WTC11 (cell line): ENCODE data around the gene MOBP. TPM values are rescaled to one million over a fixed set of nuclear protein-coding genes. Genes with fewer than 3 reads are reported as not detected.

Source experiments
- ATAC-seq: fragments of 200-7000 bp; cut with Tn5 transposase; 2 replicates; pipeline ENCODE4 v1.10.0; 2021; ENCODE audit warnings: mild to moderate bottlenecking, moderate library complexity
- CTCF ChIA-PET: fragments of 300-600 bp; sonication (Branson Sonifier 250); formaldehyde crosslinking; loops from one replicate; lab custom pipeline; 2021; ENCODE audit warnings: antibody characterized with exemption; lab: Charles Lee
- POLR2A ChIA-PET: fragments of 350-600 bp; sonication (Branson Sonifier 250); formaldehyde crosslinking; loops from one replicate; lab custom pipeline; 2021; ENCODE audit warnings: antibody characterized with exemption; lab: Charles Lee
- DNase-seq: peaks from one replicate; pipeline ENCODE4 v3.0.0; 2021; ENCODE audit warnings: low spot score
- H3K27ac Mint-ChIP-seq: 2 replicates; pipeline ENCODE4 v1.8.0; 2021; ENCODE audit warnings: mixed read lengths
- H3K27me3 Mint-ChIP-seq: 2 replicates; pipeline ENCODE4 v1.8.0; 2021; ENCODE audit warnings: low read depth, mild to moderate bottlenecking, moderate library complexity, mixed read lengths
- H3K36me3 Mint-ChIP-seq: 2 replicates; pipeline ENCODE4 v1.8.0; 2021; ENCODE audit warnings: mixed read lengths
- H3K4me1 Mint-ChIP-seq: 2 replicates; pipeline ENCODE4 v1.8.0; 2022; ENCODE audit warnings: mixed read lengths
- H3K4me3 Mint-ChIP-seq: 2 replicates; pipeline ENCODE4 v1.8.0; 2021; ENCODE audit warnings: mild to moderate bottlenecking, moderate library complexity, mixed read lengths
- H3K9me3 Mint-ChIP-seq: 2 replicates; pipeline ENCODE4 v1.8.0; 2021; ENCODE audit warnings: mixed read lengths
- FOXK1 ChIP-seq: sonication (generic); formaldehyde crosslinking; IDR thresholded peaks from 2 replicates; pipeline ENCODE4 v1.8.0; 2022; ENCODE audit warnings: mild to moderate bottlenecking, moderate library complexity, missing genetic modification reagents
- HMGA2 ChIP-seq: fragments of 250-450 bp; sonication (Bioruptor Pico); IDR thresholded peaks from 2 replicates; pipeline ENCODE4 v1.4.0; 2021; ENCODE audit warnings: mild to moderate bottlenecking, moderate library complexity
- IRF1 ChIP-seq: sonication (generic); formaldehyde crosslinking; IDR thresholded peaks from 2 replicates; pipeline ENCODE4 v1.8.0; 2023; ENCODE audit warnings: missing genetic modification reagents
- JAZF1 ChIP-seq: fragments of 250-450 bp; sonication (Bioruptor Pico); IDR thresholded peaks from 2 replicates; pipeline ENCODE4 v1.9.0; 2021; ENCODE audit warnings: moderate library complexity, mild to moderate bottlenecking, inconsistent platforms
- NFE2L1 ChIP-seq: sonication (generic); formaldehyde crosslinking; IDR thresholded peaks from 2 replicates; pipeline ENCODE4 v1.8.1; 2023; ENCODE audit warnings: missing genetic modification reagents
- SMAD3 ChIP-seq: sonication (generic); formaldehyde crosslinking; IDR thresholded peaks from 2 replicates; pipeline ENCODE4 v1.8.0; 2022; ENCODE audit warnings: missing genetic modification reagents, mild to moderate bottlenecking, borderline replicate concordance
- SOX15 ChIP-seq: fragments of 250-450 bp; sonication (Bioruptor Pico); IDR thresholded peaks from 2 replicates; pipeline ENCODE4 v1.9.0; 2021; ENCODE audit warnings: mild to moderate bottlenecking
- STAT6 ChIP-seq: sonication (generic); formaldehyde crosslinking; conservative IDR thresholded peaks from 2 replicates; pipeline ENCODE4 v1.8.1; 2023; ENCODE audit warnings: mild to moderate bottlenecking, low read depth, missing genetic modification reagents, moderate library complexity
- TEAD1 ChIP-seq: sonication (generic); formaldehyde crosslinking; IDR thresholded peaks from 2 replicates; pipeline ENCODE4 v1.8.0; 2022; ENCODE audit warnings: mild to moderate bottlenecking, missing genetic modification reagents
- ZNF423 ChIP-seq: fragments of 250-450 bp; sonication (Bioruptor Pico); IDR thresholded peaks from 2 replicates; pipeline ENCODE4 v2.1.2; 2022; ENCODE audit warnings: mild to moderate bottlenecking, moderate library complexity
- ZNF512 ChIP-seq: sonication (generic); formaldehyde crosslinking; IDR thresholded peaks from 2 replicates; pipeline ENCODE4 v1.8.1; 2022; ENCODE audit warnings: missing genetic modification reagents, borderline replicate concordance
- ZNF532 ChIP-seq: fragments of 250-450 bp; sonication (Bioruptor Pico); IDR thresholded peaks from 2 replicates; pipeline ENCODE4 v1.9.0; 2021; ENCODE audit warnings: mild to moderate bottlenecking, borderline replicate concordance
- total RNA-seq: library from RNA; stranded (reverse); gene quantifications from 3 replicates; pipeline ENCODE4 v1.2.3, GENCODE V29; 2021
- TF ChIP-seq, protein P1 (sequence below): sonication (generic); formaldehyde crosslinking; IDR thresholded peaks from 2 replicates; pipeline ENCODE4 v1.8.1; 2023; ENCODE audit warnings: mild to moderate bottlenecking, missing genetic modification reagents
- TF ChIP-seq, protein P2 (sequence below): fragments of 250-450 bp; sonication (Bioruptor Pico); IDR thresholded peaks from 2 replicates; pipeline ENCODE4 v1.9.0; 2021; ENCODE audit warnings: mild to moderate bottlenecking
- TF ChIP-seq, protein P3 (sequence below): sonication (generic); formaldehyde crosslinking; IDR thresholded peaks from 2 replicates; pipeline ENCODE4 v1.8.1; 2023; ENCODE audit warnings: mild to moderate bottlenecking, missing genetic modification reagents, moderate library complexity
- TF ChIP-seq, protein P4 (sequence below): sonication (generic); formaldehyde crosslinking; IDR thresholded peaks from 2 replicates; pipeline ENCODE4 v1.8.0; 2022; ENCODE audit warnings: mild to moderate bottlenecking, missing genetic modification reagents
- TF ChIP-seq, protein P5 (sequence below): fragments of 250-450 bp; sonication (Bioruptor Pico); conservative IDR thresholded peaks from 2 replicates; pipeline ENCODE4 v1.9.0; 2021; ENCODE audit warnings: mild to moderate bottlenecking

Gene MOBP
- total RNA-seq, 1 experiment from 2014 or later, result 0.13 TPM

- no peak for TF ChIP-seq HMGA2 (CRISPR knock-in tag)
- no peak for TF ChIP-seq SMAD3 (CRISPR knock-in tag)
Observed at GRCh38 chr3:39531066-39531465, 63.6 kb downstream of the MOBP start (continued).

GRCh38 chr3:39531665-39532064 is 64.2 kb downstream of the MOBP start:
- POLR2A ChIA-PET, result no interaction called here
- CTCF ChIA-PET, result interaction anchor here (1.1 kb wide), 1 partner anchor 33 kb away, joined by 3 read pairs; no protein-coding TSS in a partner anchor
- Mint-ChIP-seq H3K36me3 (no peaks in the 10 kb centered on the region), H3K4me1 (peaks cover 16% of the 10 kb centered on the region), H3K27ac (no peak overlapping the region), H3K4me3 (no peak overlapping the region), H3K27me3 (no peaks in the 10 kb centered on the region), H3K9me3 (no peaks in the 10 kb centered on the region)
- ATAC-seq (no peak), DNase-seq (no peak)
- TF ChIP-seq ZNF512 (CRISPR knock-in tag) (no peak), SOX15 (CRISPR knock-in tag) (no peak), JAZF1 (CRISPR knock-in tag) (no peak), ZNF532 (no peak), IRF1 (CRISPR knock-in tag) (no peak)
- TF ChIP-seq, protein P1, sequence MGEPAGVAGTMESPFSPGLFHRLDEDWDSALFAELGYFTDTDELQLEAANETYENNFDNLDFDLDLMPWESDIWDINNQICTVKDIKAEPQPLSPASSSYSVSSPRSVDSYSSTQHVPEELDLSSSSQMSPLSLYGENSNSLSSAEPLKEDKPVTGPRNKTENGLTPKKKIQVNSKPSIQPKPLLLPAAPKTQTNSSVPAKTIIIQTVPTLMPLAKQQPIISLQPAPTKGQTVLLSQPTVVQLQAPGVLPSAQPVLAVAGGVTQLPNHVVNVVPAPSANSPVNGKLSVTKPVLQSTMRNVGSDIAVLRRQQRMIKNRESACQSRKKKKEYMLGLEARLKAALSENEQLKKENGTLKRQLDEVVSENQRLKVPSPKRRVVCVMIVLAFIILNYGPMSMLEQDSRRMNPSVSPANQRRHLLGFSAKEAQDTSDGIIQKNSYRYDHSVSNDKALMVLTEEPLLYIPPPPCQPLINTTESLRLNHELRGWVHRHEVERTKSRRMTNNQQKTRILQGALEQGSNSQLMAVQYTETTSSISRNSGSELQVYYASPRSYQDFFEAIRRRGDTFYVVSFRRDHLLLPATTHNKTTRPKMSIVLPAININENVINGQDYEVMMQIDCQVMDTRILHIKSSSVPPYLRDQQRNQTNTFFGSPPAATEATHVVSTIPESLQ (CRISPR knock-in tag), result no peak

GRCh38 chr3:39532777-39533176 is 65.3 kb downstream of the MOBP start:
- no peak overlapping the region for H3K27ac Mint-ChIP-seq
- POLR2A ChIA-PET, result no interaction called here
- H3K4me1 Mint-ChIP-seq, result peaks cover 16% of the 10 kb centered on the region
- H3K27me3 Mint-ChIP-seq, result no peaks in the 10 kb centered on the region
- H3K36me3 Mint-ChIP-seq, result no peaks in the 10 kb centered on the region
- H3K4me3 Mint-ChIP-seq, result no peak overlapping the region
- no peak for ATAC-seq
- DNase-seq, result no peak
- CTCF ChIA-PET, result no interaction called here
- 0 out of 2 replicates have a peak, but pooled peaks cover 2% of the 10 kb centered on the region for H3K9me3 Mint-ChIP-seq
- TF ChIP-seq, protein P2, sequence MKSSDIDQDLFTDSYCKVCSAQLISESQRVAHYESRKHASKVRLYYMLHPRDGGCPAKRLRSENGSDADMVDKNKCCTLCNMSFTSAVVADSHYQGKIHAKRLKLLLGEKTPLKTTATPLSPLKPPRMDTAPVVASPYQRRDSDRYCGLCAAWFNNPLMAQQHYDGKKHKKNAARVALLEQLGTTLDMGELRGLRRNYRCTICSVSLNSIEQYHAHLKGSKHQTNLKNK, result no peak
- TF ChIP-seq, protein P3, sequence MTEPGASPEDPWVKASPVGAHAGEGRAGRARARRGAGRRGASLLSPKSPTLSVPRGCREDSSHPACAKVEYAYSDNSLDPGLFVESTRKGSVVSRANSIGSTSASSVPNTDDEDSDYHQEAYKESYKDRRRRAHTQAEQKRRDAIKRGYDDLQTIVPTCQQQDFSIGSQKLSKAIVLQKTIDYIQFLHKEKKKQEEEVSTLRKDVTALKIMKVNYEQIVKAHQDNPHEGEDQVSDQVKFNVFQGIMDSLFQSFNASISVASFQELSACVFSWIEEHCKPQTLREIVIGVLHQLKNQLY (CRISPR knock-in tag), result no peak
- TF ChIP-seq TEAD1 (CRISPR knock-in tag) (no peak), FOXK1 (CRISPR knock-in tag) (no peak), NFE2L1 (CRISPR knock-in tag) (no peak), ZNF423 (CRISPR knock-in tag) (no peak), STAT6 (no peak)
- TF ChIP-seq, protein P4, sequence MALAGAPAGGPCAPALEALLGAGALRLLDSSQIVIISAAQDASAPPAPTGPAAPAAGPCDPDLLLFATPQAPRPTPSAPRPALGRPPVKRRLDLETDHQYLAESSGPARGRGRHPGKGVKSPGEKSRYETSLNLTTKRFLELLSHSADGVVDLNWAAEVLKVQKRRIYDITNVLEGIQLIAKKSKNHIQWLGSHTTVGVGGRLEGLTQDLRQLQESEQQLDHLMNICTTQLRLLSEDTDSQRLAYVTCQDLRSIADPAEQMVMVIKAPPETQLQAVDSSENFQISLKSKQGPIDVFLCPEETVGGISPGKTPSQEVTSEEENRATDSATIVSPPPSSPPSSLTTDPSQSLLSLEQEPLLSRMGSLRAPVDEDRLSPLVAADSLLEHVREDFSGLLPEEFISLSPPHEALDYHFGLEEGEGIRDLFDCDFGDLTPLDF (CRISPR knock-in tag), result no peak
- TF ChIP-seq, protein P5, sequence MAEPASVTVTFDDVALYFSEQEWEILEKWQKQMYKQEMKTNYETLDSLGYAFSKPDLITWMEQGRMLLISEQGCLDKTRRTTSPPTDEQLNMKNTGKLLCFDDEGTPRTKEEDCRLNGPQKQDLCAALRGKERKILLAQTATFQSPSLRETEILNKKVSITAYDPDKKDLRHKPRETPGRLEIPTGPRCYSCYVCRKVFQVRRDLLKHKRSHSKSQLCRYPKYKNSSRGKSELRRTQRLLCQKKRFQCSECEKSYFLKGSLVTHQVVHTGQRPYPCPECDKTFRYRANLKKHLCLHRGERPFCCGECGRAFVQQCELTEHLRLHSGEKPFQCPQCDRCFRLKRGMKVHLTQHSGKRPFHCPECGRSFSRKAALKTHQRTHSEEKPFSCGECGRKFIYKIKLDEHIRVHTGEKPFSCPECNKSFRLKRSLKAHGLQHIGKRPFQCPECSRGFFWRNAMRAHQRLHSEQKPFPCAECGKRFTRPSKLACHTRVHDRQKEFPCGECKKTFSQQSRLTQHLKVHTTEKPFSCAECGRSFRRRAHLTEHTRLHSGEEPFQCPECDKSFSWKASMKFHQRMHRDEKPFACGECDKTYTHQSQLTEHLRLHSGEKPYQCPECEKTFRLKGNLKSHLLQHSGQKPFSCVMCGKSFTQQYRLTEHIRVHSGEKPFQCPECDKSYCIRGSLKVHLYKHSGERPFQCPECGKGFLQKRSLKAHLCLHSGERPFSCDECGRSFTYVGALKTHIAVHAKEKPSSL, result no peak
